CD14-positive monocyte (primary cell): Measurements from ENCODE around the gene SERPINF2. TPM values are rescaled to one million over a fixed set of nuclear protein-coding genes. Genes with fewer than 3 reads are reported as not detected.

ENCODE experiments used
- DNase-seq, 3 donors: peaks; one replicate each; pipeline ENCODE4 v3.0.0-alpha.2; 2011 to 2022
- H2AFZ ChIP-seq: 2 replicates; pipeline ENCODE4 v1.6.0; 2012; ENCODE audit warnings: mild to moderate bottlenecking, low read depth, low read length, inconsistent platforms; ENCODE audit not compliant: insufficient read depth, poor library complexity, severe bottlenecking
- H3K27ac ChIP-seq, 2 donors: 1 replicate in 1 of 2; 2 replicates in 1 of 2; pipeline ENCODE4 v1.5.1; 2012 to 2013; ENCODE audit warnings: low read length in 2 of 2, control low read depth in 1 of 2, inconsistent platforms in 1 of 2, low read depth in 1 of 2, mild to moderate bottlenecking in 1 of 2
- H3K27me3 ChIP-seq, 2 donors: one replicate each; pipeline versions ENCODE4 v1.6.0 to v1.6.1; 2011 to 2013; ENCODE audit warnings: low read length in 2 of 2; ENCODE audit not compliant: control insufficient read depth in 2 of 2, insufficient read depth in 2 of 2
- H3K36me3 ChIP-seq, 2 donors: replicated peaks in 1 of 2; 1 replicate in 1 of 2; 2 replicates in 1 of 2; pipeline versions ENCODE4 v1.5.1 to v1.6.1; 2012 to 2013; ENCODE audit warnings: low read length in 2 of 2, control low read depth in 1 of 2, inconsistent platforms in 1 of 2, mild to moderate bottlenecking in 1 of 2; ENCODE audit not compliant: insufficient read depth in 2 of 2, control insufficient read depth in 1 of 2
- H3K4me1 ChIP-seq, 2 donors: 1 replicate in 1 of 2; 2 replicates in 1 of 2; pipeline versions ENCODE4 v1.5.1 to v1.6.1; 2012 to 2013; ENCODE audit warnings: low read length in 2 of 2, control low read depth in 1 of 2, inconsistent platforms in 1 of 2, mild to moderate bottlenecking in 1 of 2, moderate library complexity in 1 of 2; ENCODE audit not compliant: insufficient read depth in 2 of 2, control insufficient read depth in 1 of 2
- H3K4me2 ChIP-seq: replicated peaks from 2 replicates; pipeline ENCODE3; 2012; ENCODE audit warnings: low read length, moderate library complexity, mild to moderate bottlenecking; ENCODE audit not compliant: poor library complexity, severe bottlenecking; ENCODE audit errors: extremely low read depth
- H3K4me3 ChIP-seq, 3 experiments: fragments of 200-600 bp in 1 of 3; sonication (generic) in 1 of 3; replicated peaks in 1 of 3; 1 replicate in 2 of 3; 2 replicates in 1 of 3; pipeline ENCODE4 v1.5.1; 2011 to 2013; ENCODE audit warnings: low read length in 3 of 3, mild to moderate bottlenecking in 3 of 3, control low read depth in 2 of 3, low read depth in 2 of 3, inconsistent platforms in 1 of 3, moderate library complexity in 1 of 3
- H3K79me2 ChIP-seq: 2 replicates; pipeline ENCODE4 v1.6.0; 2012; ENCODE audit warnings: mild to moderate bottlenecking, control low read depth, inconsistent platforms, low read length, moderate library complexity; ENCODE audit not compliant: insufficient read depth
- H3K9ac ChIP-seq: 2 replicates; pipeline ENCODE4 v1.6.0; 2017; ENCODE audit warnings: low read length, mild to moderate bottlenecking; ENCODE audit not compliant: insufficient read depth, poor library complexity, severe bottlenecking
- H3K9me3 ChIP-seq, 2 donors: replicated peaks in 1 of 2; 1 replicate in 1 of 2; 2 replicates in 1 of 2; pipeline versions ENCODE4 v1.5.1 to v1.6.1; 2012 to 2013; ENCODE audit warnings: low read length in 2 of 2, control low read depth in 1 of 2; ENCODE audit not compliant: control insufficient read depth in 1 of 2, insufficient read depth in 1 of 2
- H4K20me1 ChIP-seq: 2 replicates; pipeline ENCODE4 v1.6.0; 2012; ENCODE audit warnings: mild to moderate bottlenecking, low read length, control low read depth, moderate library complexity; ENCODE audit not compliant: insufficient read depth
- H3K27ac Mint-ChIP-seq, 7 donors: one replicate each; pipeline ENCODE4 v1.8.0; 2020; ENCODE audit warnings: mild to moderate bottlenecking in 7 of 7, mixed read lengths in 7 of 7, moderate library complexity in 6 of 7, inconsistent platforms in 2 of 7
- H3K27me3 Mint-ChIP-seq, 3 donors: one replicate each; pipeline ENCODE4 v1.8.0; 2021 to 2022; ENCODE audit warnings: low read depth in 3 of 3, mild to moderate bottlenecking in 3 of 3, mixed read lengths in 3 of 3, moderate library complexity in 3 of 3, inconsistent platforms in 1 of 3
- H3K36me3 Mint-ChIP-seq, 2 donors: one replicate each; pipeline ENCODE4 v1.8.0; 2020; ENCODE audit warnings: mixed read lengths in 2 of 2, inconsistent platforms in 1 of 2, mild to moderate bottlenecking in 1 of 2
- H3K4me1 Mint-ChIP-seq: one replicate; pipeline ENCODE4 v1.8.0; 2020; ENCODE audit warnings: mild to moderate bottlenecking, mixed read lengths
- H3K4me3 Mint-ChIP-seq, 2 donors: one replicate each; pipeline ENCODE4 v1.8.0; 2020; ENCODE audit warnings: mild to moderate bottlenecking in 2 of 2, mixed read lengths in 2 of 2, moderate library complexity in 1 of 2
- H3K9me3 Mint-ChIP-seq, 7 donors: one replicate each; pipeline ENCODE4 v1.8.0; 2020 to 2022; ENCODE audit warnings: mixed read lengths in 7 of 7, mild to moderate bottlenecking in 6 of 7, moderate library complexity in 6 of 7, inconsistent platforms in 2 of 7
- CTCF ChIP-seq: fragments of 200-600 bp; IDR thresholded peaks from one replicate; pipeline ENCODE4 v1.8.0; 2022; ENCODE audit warnings: antibody characterized with exemption, mild to moderate bottlenecking
- WGBS: methylation state at CpG from one replicate; pipeline ENCODE4 v1.1.5; 2013; ENCODE audit warnings: missing lambda C conversion rate; ENCODE audit not compliant: insufficient coverage; 5-methylcytosine and 5-hydroxymethylcytosine counted together
- intact Hi-C, 2 donors: fragments of 100-400 bp; cut with micrococcal nuclease; formaldehyde crosslinking; loops; one replicate each; pipeline versions ENCODE4 v1.15.0 to v1.15.1; 2023
- polyA plus RNA-seq, 3 donors: library from polyadenylated mRNA; depleted of rRNA in 1 of 3; unstranded in 2 of 3; stranded (reverse) in 1 of 3; fragments of 300-500 nt in 2 of 3; fragments of >200 nt in 1 of 3; fragmentation: Illumina TruSeq in 2 of 3; gene quantifications; 1 replicate in 2 of 3; 2 replicates in 1 of 3; pipeline ENCODE4 v1.2.3, GENCODE V29; 2012 to 2021

Gene SERPINF2
- polyA plus RNA-seq, 3 donors: 0.75 to 1.5 (median 0.79) TPM

GRCh38 chr17:1712271-1712670, 30.4 kb upstream of the SERPINF2 start:
- Mint-ChIP-seq H3K27ac (peak overlapping the region in 1 of 7 donors; percentile 21), H3K9me3 (peaks cover 0 to 5% (median 1%) of the 10 kb centered on the region in 7 donors), H3K36me3 (peaks cover 39 to 41% of the 10 kb centered on the region in 2 donors), H3K4me3 (peak overlapping the region in 1 of 2 donors; percentile 48), H3K4me1 (peaks cover 39% of the 10 kb centered on the region), H3K27me3 (peaks cover 25 to 58% (median 29%) of the 10 kb centered on the region in 3 donors)
- intact Hi-C loops: loop anchor here in 1 of 2 donors (10.0 kb wide), 2 partner anchors 67 to 323 kb away; partner anchors contain the start of genes DPH1, RILP and SCARF1
- H3K9ac ChIP-seq: no peak overlapping the region
- no peak for DNase-seq
- peaks cover 0 to 26% of the 10 kb centered on the region in 2 donors for H3K27me3 ChIP-seq
- H2AFZ ChIP-seq: no peak overlapping the region
- H4K20me1 ChIP-seq: peaks cover 59% of the 10 kb centered on the region
- WGBS: 93% methylated on average over 3 of the region's 8 CpGs
- H3K4me2 ChIP-seq: no peak overlapping the region
- peaks cover 36 to 45% of the 10 kb centered on the region in 2 donors for H3K4me1 ChIP-seq
- TF ChIP-seq CTCF: no peak
- H3K79me2 ChIP-seq: peaks cover 34% of the 10 kb centered on the region
- no peak overlapping the region for H3K4me3 ChIP-seq
- no peak overlapping the region for H3K27ac ChIP-seq
- H3K9me3 ChIP-seq: no peaks in the 10 kb centered on the region
- peaks cover 19 to 26% of the 10 kb centered on the region in 2 donors for H3K36me3 ChIP-seq

- H3K9me3 Mint-ChIP-seq: peaks cover 0 to 4% (median 1%) of the 10 kb centered on the region in 7 donors
- no peak for DNase-seq
- peaks cover 59% of the 10 kb centered on the region for H4K20me1 ChIP-seq
- no peak for TF ChIP-seq CTCF
- H3K4me3 ChIP-seq: peak overlapping the region in 1 of 3 experiments; percentile 81
- H3K4me3 Mint-ChIP-seq: peak overlapping the region; percentile 91 to 93
- H3K4me2 ChIP-seq: peak overlapping the region; percentile 81
- H3K27me3 ChIP-seq: peaks cover 0 to 24% of the 10 kb centered on the region in 2 donors
- WGBS: 69% methylated on average over 7 of the region's 10 CpGs
- peak overlapping the region in 1 of 7 donors; percentile 50 for H3K27ac Mint-ChIP-seq
- peaks cover 37 to 41% of the 10 kb centered on the region in 2 donors for H3K36me3 Mint-ChIP-seq
- no peak overlapping the region for H2AFZ ChIP-seq
- H3K27ac ChIP-seq: no peak overlapping the region
- intact Hi-C loops: loop anchor here in 1 of 2 donors (10.0 kb wide), 2 partner anchors 69 to 321 kb away; partner anchors contain the start of genes DPH1, RILP and SCARF1
- H3K4me1 Mint-ChIP-seq: peaks cover 49% of the 10 kb centered on the region
- H3K27me3 Mint-ChIP-seq: peaks cover 18 to 49% (median 27%) of the 10 kb centered on the region in 3 donors
- H3K9ac ChIP-seq: no peak overlapping the region
- peaks cover 44 to 55% of the 10 kb centered on the region in 2 donors for H3K4me1 ChIP-seq
- peaks cover 37% of the 10 kb centered on the region for H3K79me2 ChIP-seq
- peaks cover 19 to 26% of the 10 kb centered on the region in 2 donors for H3K36me3 ChIP-seq
- H3K9me3 ChIP-seq: no peaks in the 10 kb centered on the region
Observed at GRCh38 chr17:1713160-1713877, 29.4 kb upstream of the SERPINF2 start.
